A172 (cell line): ENCODE data around the gene PTPRH. TPM values are rescaled to one million over a fixed set of nuclear protein-coding genes. Genes with fewer than 3 reads are reported as not detected.
"Not testable (repeated sequence)": the region's sequence is repeated elsewhere in the genome, so short reads cannot be mapped to it uniquely, and the experiment has no call there.

Experiments used
- DNase-seq: peaks from one replicate; pipeline ENCODE4 v3.0.0-alpha.2; 2015; ENCODE audit warnings: low spot score
- total RNA-seq: library from RNA; depleted of rRNA; stranded (reverse); fragments of >200 nt; shearing (Covaris generic); gene quantifications from 2 replicates; pipeline ENCODE4 v1.2.3, GENCODE V29; 2014

The PTPRH gene
- total RNA-seq, 1 experiment from 2014 or later = 18.4 TPM

GRCh38 chr19:55225415-55225958 lies 16.2 kb upstream of the PTPRH start:
- no peak for DNase-seq

DNA sequence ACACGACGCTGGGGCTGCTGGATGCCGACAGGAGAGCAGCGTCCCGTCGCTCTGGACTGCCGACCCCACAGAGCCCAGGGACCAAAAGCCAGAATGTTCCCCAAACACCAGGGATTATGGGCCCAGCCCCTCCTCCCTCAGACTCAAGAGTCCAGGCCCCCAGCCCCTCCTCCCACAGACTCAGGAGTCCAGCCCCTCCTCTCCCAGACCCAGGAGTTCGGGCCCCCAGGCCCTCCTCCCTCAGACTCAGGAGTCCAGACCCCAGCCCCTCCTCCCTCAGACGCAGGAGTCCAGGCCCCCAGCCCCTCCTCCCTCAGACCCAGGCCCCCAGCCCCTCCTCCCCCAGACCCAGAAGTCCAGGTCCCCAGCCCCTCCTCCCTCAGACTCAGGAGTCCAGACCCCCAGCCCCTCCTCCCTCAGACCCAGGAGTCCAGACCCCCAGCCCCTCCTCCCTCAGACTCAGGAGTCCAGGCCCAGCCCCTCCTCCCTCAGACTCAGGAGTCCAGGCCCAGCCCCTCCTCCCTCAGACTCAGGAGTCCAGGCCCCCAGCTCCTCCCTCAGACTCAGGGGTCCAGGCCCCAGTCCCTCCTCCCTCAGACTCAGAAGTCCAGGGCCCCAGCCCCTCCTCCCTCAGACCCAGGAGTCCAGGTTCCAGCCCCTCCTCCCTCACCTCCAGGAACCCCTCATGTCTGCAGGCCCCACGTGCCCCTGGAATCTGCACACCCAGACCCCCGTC lies 15.5 kb upstream of the PTPRH start:
- DNase-seq = not testable (repeated sequence)

DNA sequence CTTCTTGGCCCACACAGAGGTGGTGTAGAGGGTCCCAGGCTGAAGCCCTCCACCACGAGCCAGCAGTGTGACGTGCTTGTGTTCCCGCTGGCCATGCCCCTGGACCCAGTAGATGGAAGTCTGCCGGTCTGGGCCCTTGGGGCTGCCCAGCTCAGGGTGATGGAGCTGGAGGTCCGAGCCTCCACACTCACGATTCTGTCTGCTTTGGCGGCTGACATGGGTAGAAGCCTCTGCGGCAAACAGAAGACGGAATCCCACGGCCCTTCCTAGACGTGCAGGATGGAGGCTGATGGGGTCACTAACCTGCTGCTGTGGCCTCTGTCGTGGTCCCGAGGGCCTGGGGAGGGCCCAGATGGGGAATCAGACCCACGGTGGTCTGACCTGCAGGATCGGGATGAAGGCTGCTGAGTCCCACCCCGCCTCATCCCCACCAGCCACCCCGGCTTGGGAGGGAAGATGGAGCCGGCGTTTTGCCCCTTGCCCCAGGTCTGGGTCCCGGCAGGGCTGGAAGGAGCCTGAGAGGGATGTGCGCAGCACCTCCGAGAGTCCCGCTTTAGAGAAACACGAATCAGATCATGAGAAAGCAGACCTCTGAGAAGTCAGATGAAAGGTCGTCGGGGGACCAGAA lies 14.9 kb upstream of the PTPRH start:
- DNase-seq = no peak

- DNase-seq = no peak
These were observed 14.2 kb upstream of the PTPRH start for GRCh38 chr19:55223291-55224037.

- peak; percentile 28 for DNase-seq
These were observed 11.2 kb upstream of the PTPRH start for GRCh38 chr19:55220525-55220924.

GRCh38 chr19:55216461-55217198 lies 7.3 kb upstream of the PTPRH start:
- peak; percentile 100 for DNase-seq

GRCh38 chr19:55213547-55213946 lies 4.2 kb upstream of the PTPRH start:
- DNase-seq = no peak

DNA sequence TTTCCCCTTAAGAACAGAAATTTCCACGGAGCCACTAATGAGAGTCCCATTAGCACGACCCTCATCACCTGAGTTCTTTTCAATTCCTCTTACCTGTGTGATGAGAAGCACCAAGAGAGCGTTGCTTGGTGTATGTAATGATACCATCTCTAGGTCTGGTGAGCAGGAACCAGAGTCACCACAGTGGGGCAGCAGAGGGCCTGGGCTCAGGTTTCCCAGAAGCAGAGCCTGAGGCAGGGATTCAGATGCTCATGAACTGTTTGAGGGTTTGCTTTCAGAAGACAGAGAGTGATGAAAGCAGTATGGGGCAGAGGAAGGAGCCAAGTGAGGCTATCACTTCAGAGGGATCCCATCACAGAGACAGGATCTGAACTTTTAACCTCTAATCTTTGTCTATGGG lies 3.1 kb upstream of the PTPRH start:
- DNase-seq = peak; percentile 47

DNA sequence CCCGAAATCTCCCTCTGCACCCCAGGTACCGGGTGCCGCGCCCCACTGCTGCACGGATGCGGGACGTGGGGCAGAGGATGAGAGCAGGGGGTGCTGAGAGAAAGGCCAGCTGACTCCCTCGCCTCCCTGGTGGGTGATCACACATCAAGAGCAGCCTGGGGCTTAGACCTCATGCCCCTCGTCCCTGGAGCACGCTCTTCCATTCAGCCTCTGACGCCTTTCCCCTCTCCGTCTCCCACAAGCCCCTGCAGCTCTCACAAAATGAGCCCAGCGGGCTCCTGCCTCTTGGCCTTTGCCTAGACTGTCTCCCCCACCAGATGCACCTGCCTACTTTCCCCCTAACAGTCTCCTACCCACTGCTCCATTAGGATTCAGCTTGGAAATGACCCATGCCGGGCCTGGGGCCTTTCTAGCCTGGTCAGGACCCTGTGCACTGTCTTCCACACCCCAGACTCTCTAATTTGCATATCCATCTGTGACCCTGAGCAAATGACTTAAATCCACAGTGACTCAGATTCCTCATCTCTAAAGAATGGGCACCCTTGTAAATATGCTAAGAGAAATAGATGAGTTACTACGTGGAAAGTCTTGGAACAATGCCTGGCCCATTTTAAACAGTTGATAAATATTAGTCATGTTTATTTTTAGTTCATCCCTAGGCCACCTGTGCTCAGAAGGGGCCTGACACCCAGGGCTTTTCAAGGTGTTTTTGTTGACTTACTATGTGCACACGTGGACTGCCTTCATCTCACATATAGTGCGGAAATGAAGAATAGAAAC lies 582 bp upstream of the PTPRH start:
- peak; percentile 100 for DNase-seq

- DNase-seq = peak; percentile 96
These were observed 2.4 kb downstream of the PTPRH start for GRCh38 chr19:55206664-55207500.

- not testable (repeated sequence) for DNase-seq
These were observed 7.1 kb downstream of the PTPRH start for GRCh38 chr19:55202199-55202598.

GRCh38 chr19:55199620-55200204 lies 9.6 kb downstream of the PTPRH start:
- DNase-seq = no peak

DNA sequence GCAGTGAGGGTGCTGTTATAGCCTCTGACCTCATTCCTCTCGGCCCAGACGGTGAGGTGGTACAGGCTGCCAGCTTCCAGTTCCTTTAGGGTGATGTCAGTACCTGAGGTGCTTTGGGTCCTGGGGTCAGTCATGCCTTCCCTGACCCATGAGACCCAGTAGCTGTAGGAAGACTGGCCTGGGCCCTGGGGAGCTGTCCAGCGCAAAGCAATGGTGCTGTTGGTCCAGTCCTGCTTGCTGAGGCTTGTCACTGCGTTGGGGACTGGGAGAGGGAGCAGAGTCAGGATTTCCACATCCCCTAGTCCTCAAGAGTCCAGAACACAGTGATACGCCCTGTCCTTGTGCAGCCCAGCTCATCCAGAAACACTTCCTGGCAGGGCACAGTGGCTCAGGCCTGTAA lies 10.7 kb downstream of the PTPRH start:
- no peak for DNase-seq

- no peak for DNase-seq
These were observed 11.8 kb downstream of the PTPRH start for GRCh38 chr19:55197528-55197927.

DNA sequence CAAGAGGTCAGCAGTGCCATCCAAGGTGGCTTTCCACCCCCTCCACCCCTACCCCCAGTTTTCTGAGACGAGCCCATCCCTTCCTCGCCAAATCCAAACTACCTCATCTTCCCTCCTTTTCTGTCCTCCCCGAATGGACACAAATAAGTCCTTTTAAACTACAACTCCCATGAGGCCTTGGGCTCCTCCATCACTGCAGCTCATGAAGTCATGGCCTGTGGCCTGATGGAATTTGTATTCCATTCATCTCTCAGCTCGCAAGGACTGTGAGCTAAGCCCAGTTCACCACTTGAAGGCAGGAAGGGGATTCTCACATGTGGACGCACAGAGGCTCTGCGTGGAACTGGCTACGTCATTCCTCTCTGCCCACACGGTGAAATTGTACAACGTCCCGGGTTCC lies 12.5 kb downstream of the PTPRH start:
- DNase-seq = no peak

- DNase-seq = no peak
These were observed 15.8 kb downstream of the PTPRH start for GRCh38 chr19:55193481-55193880.

- DNase-seq = peak; percentile 99
These were observed 19.9 kb downstream of the PTPRH start for GRCh38 chr19:55189403-55189835.

GRCh38 chr19:55188625-55189024 lies 20.7 kb downstream of the PTPRH start:
- peak; percentile 45 for DNase-seq

DNA sequence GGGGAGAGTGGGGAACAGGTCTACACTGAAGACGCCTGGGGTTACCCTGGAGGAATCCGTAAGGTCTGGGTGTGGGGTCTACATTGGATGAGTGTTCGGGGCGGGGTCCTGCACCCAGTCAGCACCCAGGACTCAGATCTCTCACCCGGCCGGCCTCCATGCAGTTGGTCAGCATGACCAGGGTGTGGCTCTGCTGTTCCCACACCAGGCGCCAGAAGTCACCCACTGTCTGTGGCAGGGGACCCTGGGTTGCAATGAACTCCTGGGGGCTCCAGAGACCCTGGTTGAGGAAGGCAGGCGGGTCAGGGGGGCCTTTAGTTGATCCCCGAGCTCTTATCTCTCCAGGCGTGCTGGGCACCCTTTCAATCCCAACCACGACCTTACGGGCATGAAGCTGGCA lies 23.2 kb downstream of the PTPRH start:
- DNase-seq = no peak

- DNase-seq = no peak
These were observed 27.6 kb downstream of the PTPRH start for GRCh38 chr19:55181740-55182139.
